ENCODE data around the gene VMA21.
A peak's percentile ranks its signal among the peaks of the same experiment; 100 is the strongest.

VMA21 gene

DNA sequence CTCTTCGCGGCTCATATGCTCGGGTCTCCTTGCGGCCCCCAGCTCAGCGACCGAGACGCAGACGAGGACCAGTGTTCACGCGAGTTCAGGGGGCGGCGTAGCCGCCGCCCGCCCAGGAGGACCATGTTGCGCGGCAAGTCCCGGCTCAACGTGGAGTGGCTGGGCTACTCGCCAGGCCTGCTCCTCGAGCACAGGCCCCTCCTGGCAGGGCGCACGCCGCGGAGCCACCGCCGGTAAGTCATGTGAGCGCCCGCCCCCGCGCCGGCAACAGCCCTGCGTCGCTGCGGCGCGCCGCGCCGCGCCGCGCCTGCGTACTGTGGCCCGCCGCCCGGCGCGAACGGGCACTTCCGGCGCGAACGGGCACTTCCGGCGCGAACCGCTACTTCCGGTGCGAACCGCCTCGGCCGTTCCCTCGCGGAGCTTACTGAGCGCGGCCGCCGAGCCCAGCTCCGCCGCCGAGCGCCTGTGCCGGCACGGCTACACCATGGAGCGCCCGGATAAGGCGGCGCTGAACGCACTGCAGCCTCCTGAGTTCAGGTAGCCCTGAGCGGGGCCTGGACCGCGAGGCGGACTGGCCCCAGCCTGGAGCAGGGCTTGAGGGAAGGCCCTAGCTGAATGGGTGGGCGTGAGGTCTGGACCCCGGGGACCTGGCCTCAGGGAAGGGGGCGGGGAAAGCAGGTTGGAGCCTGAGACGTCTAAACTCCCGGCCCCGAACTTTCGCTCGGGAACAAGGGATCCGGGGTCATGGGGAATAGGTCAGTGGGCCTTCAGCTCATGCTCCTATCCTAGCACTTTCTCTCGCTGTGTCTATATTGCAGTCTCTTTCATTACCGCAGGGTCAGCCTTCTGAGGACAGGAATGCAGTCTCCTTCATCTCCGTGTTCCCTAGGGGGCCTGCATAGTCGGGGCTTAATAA, at the start of gene VMA21:
VMA21 (plus strand) TSS at position 382 of the 916 bp plus-strand sequence; CDS start at position 485, 103 bp downstream.
- DNase-seq (ENCODE audit: low spot score) = peak; percentile 94

DNA sequence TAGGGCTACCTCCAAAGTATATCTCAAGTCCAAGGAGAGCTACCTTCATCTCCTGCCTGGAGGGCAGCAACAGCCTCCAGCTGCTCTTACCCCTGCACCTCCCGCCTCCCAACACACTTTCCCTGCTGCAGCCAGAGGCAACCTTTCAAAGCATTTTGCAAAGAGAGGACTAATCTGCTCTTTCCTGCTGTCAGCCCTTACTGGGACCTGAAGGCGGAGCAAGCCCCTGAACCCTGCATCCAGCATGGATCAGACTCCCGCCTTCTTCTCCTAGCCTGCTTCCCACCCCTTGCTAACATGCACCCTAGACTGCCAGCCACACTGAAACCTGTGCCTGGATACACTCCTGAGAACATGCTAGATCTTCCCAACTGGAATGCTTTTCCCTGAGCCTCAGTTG, 37.7 kb upstream of the VMA21 start:
- no peak for DNase-seq (ENCODE audit: low spot score)

GRCh38 chrX:151359931-151360871, 36.8 kb upstream of the VMA21 start:
- DNase-seq (ENCODE audit: low spot score) = peak; percentile 64

DNA sequence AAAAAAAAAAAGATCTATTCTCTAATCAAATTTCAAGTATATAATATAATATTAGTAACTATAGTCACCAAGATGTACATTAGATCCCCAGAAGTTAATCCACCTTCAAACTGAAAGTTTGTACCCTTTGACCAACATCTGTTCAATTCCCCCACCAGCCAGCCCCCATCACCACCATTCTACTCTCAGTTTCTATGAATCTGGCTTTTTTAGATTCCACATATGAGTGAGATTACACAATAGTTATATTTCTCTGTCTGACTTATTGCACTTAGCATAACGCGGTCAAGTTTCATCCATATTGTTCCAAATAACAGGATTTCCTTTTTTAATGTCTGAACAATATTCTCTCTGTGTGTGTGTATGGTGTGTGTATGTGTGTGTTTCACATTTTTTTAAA, 33.7 kb upstream of the VMA21 start:
- DNase-seq (ENCODE audit: low spot score) = no peak

- DNase-seq (ENCODE audit: low spot score) = no peak
Measured at GRCh38 chrX:151365579-151365978, 31.4 kb upstream of the VMA21 start.

DNA sequence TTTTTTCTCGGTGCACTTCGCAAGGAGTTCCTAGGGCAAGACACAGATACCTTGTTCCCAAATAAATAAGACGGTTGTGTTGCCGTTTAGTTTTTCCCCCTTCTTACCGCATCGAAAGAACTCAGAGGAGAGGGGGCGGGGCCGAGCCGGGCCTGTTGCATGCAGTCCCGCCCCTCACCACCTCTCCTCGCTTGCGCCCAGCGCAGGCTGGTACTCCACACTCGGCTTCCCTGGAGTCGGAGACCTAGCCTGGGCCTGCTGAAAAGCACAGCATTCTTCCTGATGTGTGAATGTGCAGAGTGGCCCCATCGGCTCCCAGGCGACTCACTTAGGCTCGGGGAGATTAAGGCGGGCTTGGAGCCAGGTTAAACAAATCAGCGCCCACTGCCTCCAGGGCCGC, 26.1 kb upstream of the VMA21 start:
- DNase-seq (ENCODE audit: low spot score) = peak; percentile 11

DNA sequence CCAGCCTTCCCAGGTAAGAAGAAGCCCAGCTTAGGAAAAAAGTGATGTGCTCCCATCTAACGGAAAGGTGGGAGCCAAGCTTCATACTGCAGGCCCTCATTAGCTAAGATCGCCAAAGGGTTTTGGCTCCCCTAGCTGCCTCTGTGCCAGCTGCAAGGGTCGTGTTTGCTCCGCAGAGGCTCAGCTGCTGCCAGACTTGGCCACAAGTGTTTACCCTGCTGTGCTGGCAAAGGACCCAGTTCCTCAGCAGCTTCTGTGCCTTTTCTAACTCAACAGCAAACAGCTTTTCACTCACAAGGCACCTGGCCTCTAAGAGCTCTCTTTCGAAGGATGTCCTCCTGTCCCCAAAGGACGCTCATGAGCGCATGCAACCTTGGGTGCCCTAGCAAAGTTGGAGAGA, 12.2 kb upstream of the VMA21 start:
- DNase-seq (ENCODE audit: low spot score) = no peak

- no peak for DNase-seq (ENCODE audit: low spot score)
Measured at GRCh38 chrX:151386838-151387459, 10.1 kb upstream of the VMA21 start.

DNA sequence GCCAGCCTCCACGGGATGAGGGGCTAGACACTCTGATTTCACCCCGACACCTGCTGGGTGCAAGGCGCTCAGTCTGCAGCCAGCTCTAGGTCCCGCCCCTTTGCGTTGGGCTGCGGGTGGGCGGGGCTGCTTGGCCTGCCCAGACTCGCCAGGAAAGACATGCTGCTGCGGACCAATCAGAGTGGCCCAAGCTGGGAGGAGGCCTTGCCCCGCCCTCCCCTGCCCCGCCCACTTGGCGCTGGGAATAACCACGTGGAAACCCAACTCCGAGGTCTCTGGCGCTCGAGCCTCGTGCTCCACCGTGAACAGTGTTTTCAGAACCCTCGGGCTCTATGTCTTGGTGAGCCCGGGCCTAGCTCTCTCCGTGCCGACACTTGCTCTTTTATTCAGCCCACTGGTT, 5.3 kb upstream of the VMA21 start:
- DNase-seq (ENCODE audit: low spot score) = no peak

DNA sequence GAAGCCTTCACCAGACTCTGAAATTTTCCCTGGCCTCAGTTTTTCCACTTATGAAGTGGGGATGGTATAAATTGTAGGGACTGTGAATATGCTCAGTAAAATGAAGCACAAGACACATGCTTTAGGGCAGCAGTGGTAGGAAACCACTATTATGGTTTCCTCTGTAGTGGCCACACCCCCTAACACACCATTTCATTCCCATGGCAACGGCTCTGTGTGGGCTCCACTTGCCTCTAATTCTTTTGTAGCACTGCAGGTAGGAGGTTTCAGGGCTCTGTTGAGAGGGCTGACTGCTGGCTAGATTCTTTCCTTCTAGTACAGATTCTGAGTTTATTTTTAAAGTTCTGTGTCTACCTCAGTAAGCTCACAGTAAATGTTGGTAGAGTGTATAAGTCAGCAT, 3.5 kb upstream of the VMA21 start:
- no peak for DNase-seq (ENCODE audit: low spot score)

- DNase-seq (ENCODE audit: low spot score) = peak; percentile 42
Measured at GRCh38 chrX:151396042-151396824, 773 bp upstream of the VMA21 start.

- peak; percentile 7 for DNase-seq (ENCODE audit: low spot score)
Measured at GRCh38 chrX:151397741-151398070, 700 bp downstream of the VMA21 start.

- DNase-seq (ENCODE audit: low spot score) = no peak
Measured at GRCh38 chrX:151398346-151398745, 1.3 kb downstream of the VMA21 start.

GRCh38 chrX:151402719-151403390, 5.8 kb downstream of the VMA21 start:
- DNase-seq (ENCODE audit: low spot score) = no peak

- no peak for DNase-seq (ENCODE audit: low spot score)
Measured at GRCh38 chrX:151416579-151416978, 19.6 kb downstream of the VMA21 start.

DNA sequence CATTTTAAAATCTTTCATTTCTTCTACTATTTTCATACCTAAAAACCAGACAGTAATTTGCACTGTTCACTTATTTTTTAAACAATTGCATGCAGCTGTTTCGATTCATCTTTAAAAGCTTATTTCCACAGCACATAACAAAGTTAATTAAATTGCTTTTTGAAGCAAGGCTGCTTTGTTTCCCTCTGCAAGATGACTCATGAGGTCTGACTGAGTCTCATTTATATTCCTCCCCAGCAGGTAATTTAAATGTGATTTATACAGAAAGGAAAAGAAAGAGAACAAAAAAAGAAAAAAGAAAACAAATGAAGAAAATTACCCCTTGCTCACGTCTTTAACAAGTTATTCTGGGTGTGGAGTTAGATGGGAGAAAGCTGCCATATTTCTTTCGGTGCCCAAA, 22.8 kb downstream of the VMA21 start:
- DNase-seq (ENCODE audit: low spot score) = no peak

DNA sequence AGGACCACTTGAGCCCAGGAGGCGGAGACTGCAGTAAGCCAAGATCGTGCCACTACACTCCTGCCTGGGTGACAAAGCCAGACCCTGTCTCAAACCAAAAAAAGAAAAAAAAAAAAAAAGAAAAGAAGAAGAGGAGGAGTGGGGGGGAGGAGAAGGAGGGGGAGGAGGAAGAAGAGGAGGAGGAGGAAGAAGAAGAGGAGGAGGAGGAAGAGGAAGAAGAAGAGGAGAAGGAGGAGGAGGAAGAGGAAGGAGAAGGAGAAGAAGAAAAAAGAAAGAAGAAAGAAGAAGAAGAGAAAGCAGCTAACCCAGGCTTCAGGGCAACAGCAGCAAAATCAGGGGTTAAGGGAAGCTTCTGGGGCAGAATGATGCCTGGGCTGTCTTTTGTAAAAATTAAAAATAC, 27.5 kb downstream of the VMA21 start:
- no peak for DNase-seq (ENCODE audit: low spot score)

DNA sequence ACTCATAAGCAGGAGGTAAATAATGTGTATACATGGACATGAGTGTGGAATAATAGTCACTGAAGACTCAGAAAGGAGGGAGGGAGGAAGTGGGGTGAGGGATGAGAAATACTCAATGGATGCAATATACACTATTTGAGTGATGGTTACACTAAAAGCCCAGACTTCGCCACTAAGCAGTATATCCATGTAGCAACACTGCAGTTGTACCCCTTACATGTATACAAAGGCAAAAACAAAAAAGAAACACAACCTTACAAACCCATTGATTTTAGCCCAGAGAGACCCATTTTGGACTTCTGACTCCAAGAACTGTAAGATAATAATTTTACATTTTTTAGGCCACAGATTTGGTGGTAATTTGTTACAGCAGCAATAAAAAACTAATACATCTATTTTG, 51.5 kb downstream of the VMA21 start:
- no peak for DNase-seq (ENCODE audit: low spot score)

- DNase-seq (ENCODE audit: low spot score) = no peak
Measured at GRCh38 chrX:151458824-151459223, 61.8 kb downstream of the VMA21 start.
